NCI-H526 (cell line): ENCODE data around the gene PHYH.
"Not testable (repeated sequence)": the region's sequence is repeated elsewhere in the genome, so short reads cannot be mapped to it uniquely, and the experiment has no call there.

Source experiments
- DNase-seq, 2 experiments: peaks; one replicate each; lab custom pipeline; 2025; lab: John Stamatoyannopoulos, UW

The PHYH gene

GRCh38 chr10:13321576-13321975 is 21.7 kb upstream of the PHYH start:
- DNase-seq, result no peak

- DNase-seq, result no peak
These were observed 19.3 kb upstream of the PHYH start for GRCh38 chr10:13319166-13319565.

- DNase-seq, result no peak
These were observed 17.6 kb upstream of the PHYH start for GRCh38 chr10:13317474-13317873.

DNA sequence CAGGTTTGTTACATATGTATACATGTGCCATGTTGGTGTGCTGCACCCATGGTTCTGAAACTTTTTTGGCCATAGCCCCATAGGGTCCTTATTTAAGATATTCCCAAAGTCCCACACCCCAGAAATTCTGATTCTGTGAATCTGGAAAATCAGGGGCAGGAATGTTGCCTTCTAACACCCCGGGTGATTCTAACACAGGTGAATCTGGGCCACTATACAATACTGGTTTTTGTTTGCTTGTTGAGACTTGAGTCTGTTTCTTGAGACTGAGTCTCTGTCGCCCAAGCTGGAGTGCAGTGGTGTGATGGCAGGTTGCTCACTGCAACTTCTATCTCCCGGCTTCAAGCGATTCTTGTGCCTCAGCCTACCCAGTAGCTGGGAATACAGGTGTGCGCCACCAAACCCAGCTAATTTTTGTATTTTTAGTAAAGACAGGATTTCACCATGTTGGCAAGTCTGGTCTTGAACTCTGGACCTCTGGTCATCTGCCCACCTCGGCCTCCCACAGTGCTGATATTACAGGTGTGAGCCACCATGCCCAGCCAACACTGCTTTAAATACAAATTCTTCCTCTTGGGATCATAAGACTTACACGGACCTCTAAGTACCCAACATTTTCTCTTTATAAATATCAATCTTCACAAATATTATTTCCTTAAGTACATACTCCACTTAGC is 16.9 kb upstream of the PHYH start:
- DNase-seq, result no peak

DNA sequence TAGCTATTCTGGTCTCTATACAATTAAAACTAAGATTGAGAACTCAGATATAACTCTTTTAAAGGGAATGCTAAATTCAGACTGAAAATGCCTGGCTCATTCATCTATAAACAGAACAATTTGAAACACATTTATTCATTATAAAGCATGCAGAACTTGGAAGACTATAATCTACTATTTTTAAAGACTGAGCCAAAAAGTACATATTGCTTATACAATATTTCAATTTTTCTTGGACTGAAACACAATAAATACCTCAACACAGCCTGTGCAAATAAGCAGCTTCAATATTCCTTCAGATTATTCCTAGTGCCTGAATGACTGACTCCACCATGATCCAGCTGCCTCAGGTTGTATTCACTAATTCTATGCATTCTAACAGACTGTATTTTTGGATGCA is 15.5 kb upstream of the PHYH start:
- DNase-seq, result no peak

- DNase-seq, result no peak
These were observed 11.3 kb upstream of the PHYH start for GRCh38 chr10:13311177-13311575.

- no peak for DNase-seq
These were observed 10.8 kb upstream of the PHYH start for GRCh38 chr10:13310518-13311176.

DNA sequence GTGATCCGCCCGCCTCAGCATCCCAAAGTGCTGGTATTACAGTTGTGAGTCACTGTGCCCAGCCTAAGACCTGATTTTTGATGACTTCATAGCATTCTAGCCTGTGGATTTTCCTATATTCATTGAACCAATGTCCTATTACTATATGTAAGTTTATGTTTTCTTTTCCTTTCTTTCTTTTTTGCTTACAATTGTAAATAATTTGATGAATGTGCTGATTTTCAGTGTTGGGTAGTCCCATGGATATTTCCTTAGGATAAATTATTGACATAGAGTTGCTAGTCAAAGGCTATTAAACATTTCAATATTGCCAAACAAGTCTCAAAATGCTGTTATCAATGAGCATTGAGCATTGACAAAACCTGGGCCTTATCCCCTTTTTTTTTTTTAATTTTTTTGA is 9.9 kb upstream of the PHYH start:
- no peak for DNase-seq

DNA sequence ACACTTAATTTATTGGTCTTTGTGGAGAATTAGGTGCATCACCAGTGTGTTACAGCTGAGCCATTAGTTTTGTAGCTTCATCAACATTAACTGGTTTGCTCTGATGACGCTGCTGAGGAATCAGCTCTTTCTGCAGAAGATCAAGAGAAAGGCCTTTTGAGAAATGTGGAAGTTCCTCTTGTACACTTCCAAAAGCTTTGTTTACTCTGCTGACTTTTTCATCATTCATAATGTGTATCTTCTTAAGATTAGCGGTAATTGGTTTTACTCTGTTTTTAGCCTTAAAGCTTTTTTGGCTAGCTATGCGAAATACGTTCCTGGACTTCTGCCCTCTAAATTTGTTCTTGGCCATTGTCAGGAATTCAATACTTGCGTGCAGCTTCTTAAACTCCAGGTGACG is 8.2 kb upstream of the PHYH start:
- no peak for DNase-seq

DNA sequence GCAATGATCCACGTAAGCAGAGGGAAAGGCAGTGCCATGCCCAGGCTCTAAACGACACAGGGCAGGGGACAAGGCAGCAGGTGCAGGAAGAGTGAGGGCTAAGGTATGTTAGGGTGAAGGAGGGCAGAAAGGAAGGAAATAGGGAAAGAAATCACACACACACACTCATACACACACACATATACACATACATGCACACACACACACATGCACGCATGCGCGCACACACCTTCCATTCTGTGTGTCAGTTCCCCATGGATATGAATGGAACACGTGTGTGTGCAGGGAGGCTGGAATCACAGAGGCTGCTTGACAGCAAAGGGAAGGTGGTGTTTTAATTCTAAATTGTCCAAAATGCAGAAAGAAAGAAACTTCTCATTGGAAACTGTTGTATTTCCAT is 6.2 kb upstream of the PHYH start:
- DNase-seq, result no peak

GRCh38 chr10:13302821-13303555 is 3.1 kb upstream of the PHYH start:
- DNase-seq, result no peak

DNA sequence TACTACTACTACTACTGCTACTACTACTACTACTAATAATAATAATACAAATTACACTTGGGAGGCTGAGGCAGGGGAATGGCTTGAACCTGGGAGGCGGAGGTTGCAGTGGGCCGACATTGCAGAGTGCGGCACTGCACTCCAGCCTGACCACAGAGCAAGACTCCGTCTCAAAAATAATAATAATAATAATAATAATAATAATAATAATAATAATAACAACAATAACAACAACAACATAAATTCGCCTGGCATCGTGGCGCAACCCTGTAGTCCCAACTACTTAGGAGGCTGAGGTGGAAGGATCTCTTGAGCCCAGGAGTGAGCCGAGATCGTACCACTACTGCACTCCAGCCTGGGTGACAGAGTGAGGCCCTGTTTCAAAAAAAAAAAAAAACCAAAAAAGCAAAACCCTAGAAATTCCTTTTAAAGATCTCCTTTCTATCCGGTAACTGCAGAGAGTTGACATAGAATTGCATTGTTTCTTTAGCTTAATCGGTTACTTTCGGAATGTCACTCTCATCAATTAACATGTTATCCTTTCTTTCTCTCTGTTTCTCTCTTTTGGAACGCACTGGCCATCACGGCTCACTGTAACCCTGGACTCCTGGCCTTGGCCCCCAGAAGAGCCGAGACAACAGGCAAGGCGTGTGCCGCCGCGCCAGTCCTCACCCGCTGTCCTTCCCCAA is 972 bp downstream of the PHYH start:
- DNase-seq, result no peak

DNA sequence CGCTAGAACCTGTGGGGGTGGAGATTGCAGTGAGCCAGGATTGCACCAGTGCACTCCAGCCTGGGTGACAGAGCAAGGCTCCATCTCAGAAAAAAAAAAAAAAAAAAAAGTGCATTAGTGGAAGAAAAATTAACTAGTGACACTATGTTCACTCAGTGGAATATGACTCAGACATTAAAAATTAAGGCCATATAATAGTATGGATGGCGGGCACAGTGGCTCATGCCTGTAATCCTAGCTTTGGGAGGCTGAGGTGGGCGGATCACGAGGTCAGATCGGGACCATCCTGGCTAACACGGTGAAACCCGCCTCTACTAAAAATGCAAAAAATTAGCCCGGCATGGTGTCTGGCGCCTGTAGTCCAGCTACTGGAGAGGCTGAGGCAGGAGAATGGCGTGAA is 3.4 kb downstream of the PHYH start:
- DNase-seq, result no peak

DNA sequence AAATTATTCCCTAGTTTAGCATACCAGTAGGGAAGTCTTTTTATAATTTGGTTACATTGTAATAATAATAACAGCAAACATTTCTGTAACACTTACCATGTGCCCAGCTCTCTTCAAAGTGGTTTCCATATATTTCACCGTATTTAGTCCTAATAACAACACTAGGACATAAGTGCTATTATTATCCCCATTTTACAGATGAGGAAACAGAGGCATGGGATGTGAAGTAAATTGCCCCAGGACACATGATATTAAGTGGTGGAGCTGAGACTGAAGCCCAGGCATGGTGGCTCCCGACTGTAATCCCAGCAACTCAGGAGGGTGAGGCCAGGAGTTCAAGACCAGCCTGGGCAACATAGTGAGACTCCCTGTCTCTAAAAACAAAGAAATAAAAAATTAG is 5.1 kb downstream of the PHYH start:
- DNase-seq, result no peak

GRCh38 chr10:13291821-13292773 is 7.8 kb downstream of the PHYH start:
- DNase-seq, result no peak

GRCh38 chr10:13291061-13291460 is 8.8 kb downstream of the PHYH start:
- no peak for DNase-seq

DNA sequence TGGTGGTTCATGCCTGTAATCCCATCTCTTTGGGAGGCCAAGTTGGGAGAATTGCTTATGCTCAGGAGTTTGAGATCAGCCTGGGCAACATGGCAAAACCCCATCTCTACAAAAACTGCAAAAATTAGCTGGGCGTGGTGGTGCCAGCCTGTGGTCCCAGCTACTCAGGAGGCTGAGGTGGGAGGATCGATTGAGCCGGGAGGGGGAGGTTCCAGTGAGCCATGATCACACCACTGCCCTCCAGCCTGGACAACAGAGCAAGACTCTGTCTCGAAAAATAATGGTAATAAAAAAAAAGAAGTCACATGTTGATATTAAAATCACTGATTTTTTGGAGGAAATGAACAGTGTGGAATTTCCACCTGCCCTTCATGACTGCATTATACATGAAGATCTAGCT is 15.8 kb downstream of the PHYH start:
- DNase-seq, result no peak

- not testable (repeated sequence) for DNase-seq
These were observed 17.5 kb downstream of the PHYH start for GRCh38 chr10:13282348-13282747.

- DNase-seq, result no peak
These were observed 23.0 kb downstream of the PHYH start for GRCh38 chr10:13276749-13277365.

GRCh38 chr10:13276146-13276545 is 23.7 kb downstream of the PHYH start:
- DNase-seq, result not testable (repeated sequence)

- no peak for DNase-seq
These were observed 27.7 kb downstream of the PHYH start for GRCh38 chr10:13272164-13272571.
